LNCAP (cell line): ENCODE results near the gene NCKAP5.

Experiments
- TF ChIP-seq, protein P1 (sequence below): fragments of 450-650 bp; IDR thresholded peaks from 2 replicates; pipeline ENCODE4 v1.5.1; 2017; ENCODE audit warnings: mild to moderate bottlenecking

The NCKAP5 gene

GRCh38 chr2:133509777-133510176 is 58.5 kb downstream of the NCKAP5 start:
- TF ChIP-seq, protein P1, sequence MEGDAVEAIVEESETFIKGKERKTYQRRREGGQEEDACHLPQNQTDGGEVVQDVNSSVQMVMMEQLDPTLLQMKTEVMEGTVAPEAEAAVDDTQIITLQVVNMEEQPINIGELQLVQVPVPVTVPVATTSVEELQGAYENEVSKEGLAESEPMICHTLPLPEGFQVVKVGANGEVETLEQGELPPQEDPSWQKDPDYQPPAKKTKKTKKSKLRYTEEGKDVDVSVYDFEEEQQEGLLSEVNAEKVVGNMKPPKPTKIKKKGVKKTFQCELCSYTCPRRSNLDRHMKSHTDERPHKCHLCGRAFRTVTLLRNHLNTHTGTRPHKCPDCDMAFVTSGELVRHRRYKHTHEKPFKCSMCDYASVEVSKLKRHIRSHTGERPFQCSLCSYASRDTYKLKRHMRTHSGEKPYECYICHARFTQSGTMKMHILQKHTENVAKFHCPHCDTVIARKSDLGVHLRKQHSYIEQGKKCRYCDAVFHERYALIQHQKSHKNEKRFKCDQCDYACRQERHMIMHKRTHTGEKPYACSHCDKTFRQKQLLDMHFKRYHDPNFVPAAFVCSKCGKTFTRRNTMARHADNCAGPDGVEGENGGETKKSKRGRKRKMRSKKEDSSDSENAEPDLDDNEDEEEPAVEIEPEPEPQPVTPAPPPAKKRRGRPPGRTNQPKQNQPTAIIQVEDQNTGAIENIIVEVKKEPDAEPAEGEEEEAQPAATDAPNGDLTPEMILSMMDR: no peak

- TF ChIP-seq, protein P1: no peak
Measured at GRCh38 chr2:133508546-133509165, 59.6 kb downstream of the NCKAP5 start.

DNA sequence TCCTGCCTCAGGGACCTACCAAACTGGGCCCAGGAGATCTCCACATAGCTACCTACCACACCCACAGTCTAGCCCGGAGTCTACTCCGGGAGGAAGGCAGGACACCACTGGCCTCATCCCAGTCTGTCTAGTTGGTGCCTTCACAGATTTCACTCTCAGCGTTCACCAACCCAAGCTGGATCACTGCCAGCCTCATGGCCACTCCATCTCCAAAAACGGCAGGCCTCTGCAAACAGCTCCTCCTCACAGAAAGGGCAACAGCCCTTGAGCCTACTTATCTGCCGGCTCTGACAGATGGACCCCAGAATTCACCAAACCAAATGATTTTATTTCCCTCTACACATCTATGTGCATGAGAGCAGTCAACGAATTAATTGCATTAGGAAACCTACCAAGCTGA is 61.3 kb downstream of the NCKAP5 start:
- TF ChIP-seq, protein P1: no peak

- TF ChIP-seq, protein P1: no peak
Measured at GRCh38 chr2:133504566-133505505, 63.4 kb downstream of the NCKAP5 start.

GRCh38 chr2:133503927-133504326 is 64.3 kb downstream of the NCKAP5 start:
- TF ChIP-seq, protein P1: no peak

- TF ChIP-seq, protein P1: no peak
Measured at GRCh38 chr2:133503323-133503722, 64.9 kb downstream of the NCKAP5 start.

DNA sequence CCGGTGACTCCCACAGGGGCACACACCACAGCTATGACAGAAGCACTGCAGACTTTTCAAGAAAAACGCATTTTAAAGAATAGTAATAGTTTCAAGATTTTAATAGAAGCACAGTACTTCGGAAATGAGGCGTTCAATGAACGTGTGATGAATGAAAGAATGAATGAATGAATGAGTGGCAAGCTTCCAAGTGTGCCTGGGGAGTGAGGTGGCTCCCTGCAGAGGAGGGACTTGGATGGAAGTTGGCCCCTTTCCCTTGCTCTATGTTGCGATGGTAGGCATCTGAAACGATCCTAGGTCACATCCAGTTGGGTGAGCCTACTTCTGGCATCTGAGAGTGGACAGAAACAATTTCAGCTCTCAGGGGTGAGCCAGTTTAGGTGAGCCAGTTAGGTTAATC is 65.6 kb downstream of the NCKAP5 start:
- TF ChIP-seq, protein P1: no peak
